Naive thymus-derived CD4-positive, alpha-beta T cell (primary cell): ENCODE data around the gene CAPN5. TPM values are rescaled to one million over a fixed set of nuclear protein-coding genes. Genes with fewer than 3 reads are reported as not detected.

Experiments
- ATAC-seq: fragments of 150-1000 bp; cut with Tn5 transposase; 2 replicates; pipeline ENCODE4 v1.10.0; 2021; ENCODE audit warnings: mild to moderate bottlenecking, moderate library complexity
- CTCF ChIA-PET: fragments of 350-600 bp; sonication (Branson Sonifier 250); formaldehyde crosslinking; loops from one replicate; lab custom pipeline; 2021; ENCODE audit warnings: antibody characterized with exemption; lab: Charles Lee
- POLR2A ChIA-PET: fragments of 350-600 bp; sonication (Branson Sonifier 250); formaldehyde crosslinking; loops from one replicate; lab custom pipeline; 2021; ENCODE audit warnings: antibody characterized with exemption, inconsistent platforms; lab: Charles Lee
- DNase-seq, 9 donors: peaks; one replicate each; pipeline versions ENCODE4 v3.0.0 to v3.0.0-alpha.2; 2020 to 2022; ENCODE audit warnings: mixed read lengths in 1 of 9
- H3K27ac ChIP-seq: one replicate; pipeline ENCODE4 v1.7.0; 2013; ENCODE audit warnings: mild to moderate bottlenecking, low read depth, low read length, moderate library complexity
- H3K27me3 ChIP-seq, 2 donors: one replicate each; pipeline ENCODE4 v1.7.0; 2013; ENCODE audit warnings: low read length in 2 of 2, mild to moderate bottlenecking in 2 of 2, moderate library complexity in 2 of 2; ENCODE audit not compliant: control insufficient read depth in 2 of 2, insufficient read depth in 2 of 2
- H3K36me3 ChIP-seq, 3 experiments: 1 replicate in 2 of 3; 2 replicates in 1 of 3; pipeline ENCODE4 v1.7.0; 2013; ENCODE audit warnings: low read length in 3 of 3, mild to moderate bottlenecking in 3 of 3, moderate library complexity in 1 of 3; ENCODE audit not compliant: insufficient read depth in 3 of 3, control insufficient read depth in 2 of 3
- H3K4me1 ChIP-seq, 2 donors: one replicate each; pipeline ENCODE4 v1.7.0; 2013; ENCODE audit warnings: low read length in 2 of 2, mild to moderate bottlenecking in 2 of 2, moderate library complexity in 1 of 2; ENCODE audit not compliant: control insufficient read depth in 2 of 2, insufficient read depth in 2 of 2
- H3K4me3 ChIP-seq: 2 replicates; pipeline ENCODE4 v1.7.0; 2013; ENCODE audit warnings: mild to moderate bottlenecking, low read length
- H3K9me3 ChIP-seq, 3 experiments: 1 replicate in 2 of 3; 2 replicates in 1 of 3; pipeline ENCODE4 v1.7.0; 2013; ENCODE audit warnings: low read length in 3 of 3; ENCODE audit not compliant: control insufficient read depth in 2 of 3
- H3K27ac Mint-ChIP-seq, 9 donors: one replicate each; pipeline ENCODE4 v1.8.0; 2020 to 2022; ENCODE audit warnings: mixed read lengths in 9 of 9, mild to moderate bottlenecking in 8 of 9, moderate library complexity in 5 of 9, inconsistent platforms in 2 of 9
- H3K27me3 Mint-ChIP-seq, 5 donors: one replicate each; pipeline ENCODE4 v1.8.0; 2021 to 2022; ENCODE audit warnings: mixed read lengths in 5 of 5, mild to moderate bottlenecking in 1 of 5
- H3K36me3 Mint-ChIP-seq, 5 donors: one replicate each; pipeline ENCODE4 v1.8.0; 2020 to 2022; ENCODE audit warnings: mixed read lengths in 5 of 5, mild to moderate bottlenecking in 3 of 5, inconsistent platforms in 1 of 5
- H3K4me1 Mint-ChIP-seq, 7 donors: one replicate each; pipeline ENCODE4 v1.8.0; 2020 to 2022; ENCODE audit warnings: mixed read lengths in 7 of 7, mild to moderate bottlenecking in 3 of 7, inconsistent platforms in 1 of 7
- H3K4me3 Mint-ChIP-seq, 10 donors: one replicate each; pipeline ENCODE4 v1.8.0; 2020 to 2022; ENCODE audit warnings: mild to moderate bottlenecking in 10 of 10, mixed read lengths in 10 of 10, moderate library complexity in 6 of 10, inconsistent platforms in 2 of 10
- H3K9me3 Mint-ChIP-seq, 11 donors: one replicate each; pipeline ENCODE4 v1.8.0; 2020 to 2022; ENCODE audit warnings: mixed read lengths in 11 of 11, mild to moderate bottlenecking in 4 of 11, inconsistent platforms in 1 of 11, moderate library complexity in 1 of 11
- intact Hi-C, 2 donors: fragments of 100-400 bp; cut with micrococcal nuclease; formaldehyde crosslinking; loops; one replicate each; pipeline ENCODE4 v1.15.1; 2023
- polyA plus RNA-seq, 2 donors: library from polyadenylated mRNA; unstranded; fragments of 300-500 nt; fragmentation: Illumina TruSeq; gene quantifications; one replicate each; pipeline ENCODE4 v1.2.3, GENCODE V29; 2021
- total RNA-seq, 6 experiments: library from RNA in 5 of 6; stranded (reverse) in 5 of 6; gene quantifications; 1 replicate in 5 of 6; 2 replicates in 1 of 6; pipeline ENCODE4 v1.2.3 and lab custom pipeline; 2021 to 2026

CAPN5 gene
- total and polyA plus RNA-seq, 7 experiments from 2014 or later: 0.94 to 5.8 (median 5.6) TPM

DNA sequence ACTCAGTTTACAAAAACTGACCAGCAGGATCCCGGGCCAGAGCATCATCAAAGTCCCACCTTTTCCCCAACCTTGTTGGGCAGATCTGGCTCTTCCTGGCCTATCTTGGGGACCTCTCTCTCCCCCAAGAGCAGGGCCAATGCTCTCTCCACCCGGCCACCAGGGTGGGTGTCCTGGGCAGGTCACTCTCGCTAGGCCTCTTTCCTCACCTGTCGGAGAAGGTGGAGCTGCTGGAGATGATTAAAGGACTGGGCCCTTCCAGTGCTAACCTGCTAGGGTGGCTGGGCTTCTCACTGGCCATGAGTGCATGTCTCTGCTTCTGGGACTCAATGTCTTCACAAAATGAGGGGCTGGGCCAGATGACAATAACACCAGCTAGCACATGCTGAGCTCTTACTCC is 2.9 kb upstream of the CAPN5 start:
- Mint-ChIP-seq H3K9me3 (peaks cover 0 to 10% (median 1%) of the 10 kb centered on the region in 11 donors), H3K36me3 (no peaks in the 10 kb centered on the region), H3K4me3 (no peak overlapping the region), H3K27ac (no peak overlapping the region), H3K27me3 (peaks cover 0 to 51% (median 0%) of the 10 kb centered on the region in 5 donors), H3K4me1 (peaks cover 5 to 21% (median 16%) of the 10 kb centered on the region in 7 donors)
- ATAC-seq (no peak), DNase-seq (no peak)
- H3K36me3 ChIP-seq: no peaks in the 10 kb centered on the region
- intact Hi-C loops: no loop called here
- ChIA-PET POLR2A (interaction anchor here (1.0 kb wide), 1 partner anchor 18 kb away, joined by 8 read pairs; no protein-coding TSS in a partner anchor), CTCF (interaction anchor here (0.8 to 4.2 kb wide), 3 partner anchors 23 to 31 kb away, joined by 3 to 25 read pairs (median 3); no protein-coding TSS in a partner anchor)
- no peak overlapping the region for H3K27ac ChIP-seq
- no peaks in the 10 kb centered on the region for H3K27me3 ChIP-seq
- H3K4me3 ChIP-seq: no peak overlapping the region
- no peaks in the 10 kb centered on the region for H3K9me3 ChIP-seq
- H3K4me1 ChIP-seq: peaks cover 0 to 9% of the 10 kb centered on the region in 2 donors

DNA sequence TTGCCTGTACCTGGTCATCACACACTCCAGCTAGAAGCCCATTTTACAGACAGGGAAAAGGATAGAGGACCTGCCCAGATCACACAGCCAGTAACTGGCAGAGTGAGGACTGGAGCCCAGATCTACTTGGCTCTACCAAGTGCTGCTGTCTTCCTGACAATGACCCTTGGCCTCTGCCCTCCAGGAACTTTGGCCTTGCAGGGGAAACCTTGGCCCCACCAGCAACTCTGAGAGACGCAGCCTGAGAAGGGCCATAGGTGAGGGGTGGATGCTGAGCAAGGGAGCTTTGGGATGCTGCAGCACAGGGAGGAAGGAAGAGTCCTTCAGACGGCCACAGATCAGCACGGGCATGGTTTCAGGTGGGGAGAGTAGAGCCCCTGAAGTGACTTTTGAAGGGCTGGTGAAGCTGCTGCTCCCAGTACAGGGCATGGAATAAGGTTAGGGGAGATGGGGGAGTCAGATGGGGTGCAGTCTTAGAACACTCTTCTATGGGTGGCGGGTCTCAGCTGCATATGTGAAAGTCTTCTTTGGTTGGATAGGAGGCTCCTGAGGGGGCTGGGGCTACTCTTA is 2.0 kb upstream of the CAPN5 start:
- ChIA-PET CTCF (interaction anchor here (0.8 to 4.2 kb wide), 5 partner anchors 13 to 31 kb away, joined by 3 to 25 read pairs (median 4); no protein-coding TSS in a partner anchor), POLR2A (interaction anchor here (1.0 kb wide), 1 partner anchor 17 kb away, joined by 8 read pairs; no protein-coding TSS in a partner anchor)
- no peak overlapping the region for H3K4me3 ChIP-seq
- no peaks in the 10 kb centered on the region for H3K9me3 ChIP-seq
- ATAC-seq (no peak), DNase-seq (no peak)
- H3K36me3 ChIP-seq: no peaks in the 10 kb centered on the region
- peaks cover 0 to 10% (median 1%) of the 10 kb centered on the region in 11 donors for H3K9me3 Mint-ChIP-seq
- H3K4me3 Mint-ChIP-seq: peak overlapping the region in 6 of 10 donors; percentile 8 to 83 (median 33)
- H3K4me1 Mint-ChIP-seq: peaks cover 5 to 24% (median 20%) of the 10 kb centered on the region in 7 donors
- no peaks in the 10 kb centered on the region for H3K36me3 Mint-ChIP-seq
- H3K27ac ChIP-seq: no peak overlapping the region
- peaks cover 0 to 9% of the 10 kb centered on the region in 2 donors for H3K4me1 ChIP-seq
- H3K27me3 ChIP-seq: no peaks in the 10 kb centered on the region
- peak overlapping the region in 3 of 9 donors; percentile 29 to 79 (median 34) for H3K27ac Mint-ChIP-seq
- peaks cover 0 to 49% (median 0%) of the 10 kb centered on the region in 5 donors for H3K27me3 Mint-ChIP-seq
- intact Hi-C loops: loop anchor here in 1 of 2 donors (5.0 kb wide), 1 partner anchor 348 kb away; no protein-coding TSS in a partner anchor

DNA sequence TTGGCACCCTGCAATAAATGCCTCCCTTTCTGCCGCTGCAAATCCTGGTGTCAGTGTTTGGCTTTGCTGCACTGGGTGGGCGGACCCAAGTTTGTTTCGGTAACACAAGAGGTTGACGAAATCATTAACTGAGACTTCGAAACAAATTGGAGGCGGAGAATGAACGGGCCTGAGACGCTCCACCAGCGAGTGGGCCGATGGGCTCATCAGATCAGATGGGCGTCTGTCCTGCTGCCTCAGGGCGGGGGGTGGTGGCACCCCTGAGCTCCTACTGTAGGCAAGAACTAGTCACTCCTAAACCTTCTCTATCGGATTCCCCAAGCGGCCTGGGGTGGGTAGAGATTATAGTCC is 918 bp upstream of the CAPN5 start:
- Mint-ChIP-seq H3K4me1 (peaks cover 5 to 28% (median 21%) of the 10 kb centered on the region in 7 donors), H3K4me3 (peak overlapping the region; percentile 81 to 95 (median 87)), H3K27ac (peak overlapping the region in 8 of 9 donors; percentile 24 to 95 (median 82)), H3K36me3 (no peaks in the 10 kb centered on the region), H3K27me3 (peaks cover 0 to 38% (median 0%) of the 10 kb centered on the region in 5 donors), H3K9me3 (peaks cover 0 to 10% (median 1%) of the 10 kb centered on the region in 11 donors)
- ChIA-PET POLR2A (interaction anchor here (0.6 to 1.1 kb wide), 2 partner anchors 18 to 19 kb away, joined by 3 read pairs; no protein-coding TSS in a partner anchor), CTCF (interaction anchor here (0.6 to 4.2 kb wide), 4 partner anchors 15 to 1187 kb away, joined by 4 to 25 read pairs (median 4); no protein-coding TSS in a partner anchor)
- DNase-seq (peak in 2 of 9 donors; percentile 13 to 18), ATAC-seq (no peak)
- Histone ChIP-seq H3K27ac (no peak overlapping the region), H3K4me1 (peaks cover 0 to 9% of the 10 kb centered on the region in 2 donors), H3K36me3 (no peaks in the 10 kb centered on the region), H3K9me3 (no peaks in the 10 kb centered on the region), H3K4me3 (peak overlapping the region; percentile 73), H3K27me3 (no peaks in the 10 kb centered on the region)
- intact Hi-C loops: loop anchor here (1.0 to 5.0 kb wide), 7 partner anchors 17 to 755 kb away; partner anchors contain the start of genes AAMDC (in 2 of the 2) and RSF1 (in 2 of the 2)

DNA sequence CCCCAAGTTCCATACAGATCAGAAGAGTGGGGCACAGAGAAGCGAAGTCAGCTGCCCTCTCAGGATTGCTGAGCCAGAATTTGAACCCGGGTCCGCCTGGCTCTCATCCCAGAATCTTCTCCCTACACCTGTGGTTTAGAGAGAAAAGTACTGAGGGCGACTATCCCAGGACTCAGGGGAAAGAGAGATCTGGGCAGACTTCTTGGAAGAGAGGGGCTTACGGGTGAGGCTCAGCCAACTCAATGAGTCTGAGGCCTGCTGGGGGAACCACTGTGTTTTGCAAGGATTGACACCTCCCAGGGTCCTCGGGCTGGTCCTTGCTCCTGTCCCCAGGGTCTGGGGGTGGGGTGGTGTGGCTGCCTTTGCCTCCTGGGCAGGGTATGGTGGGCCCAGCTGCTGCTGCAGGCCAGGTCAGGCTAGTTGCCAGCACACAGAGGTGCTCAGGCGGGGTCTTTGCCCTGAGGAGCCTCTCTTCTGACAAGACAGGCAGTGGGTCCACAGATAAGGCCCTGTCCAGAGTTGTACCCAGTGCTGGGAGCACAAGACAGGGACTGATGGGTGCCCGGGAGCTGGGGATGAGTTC is 1.2 kb downstream of the CAPN5 start:
- ChIA-PET POLR2A (no interaction called here), CTCF (no interaction called here)
- DNase-seq (no peak), ATAC-seq (no peak)
- H3K27me3 ChIP-seq: no peaks in the 10 kb centered on the region
- H3K4me3 ChIP-seq: no peak overlapping the region
- peaks cover 16 to 40% (median 31%) of the 10 kb centered on the region in 7 donors for H3K4me1 Mint-ChIP-seq
- no peaks in the 10 kb centered on the region for H3K9me3 ChIP-seq
- peaks cover 0 to 27% (median 0%) of the 10 kb centered on the region in 5 donors for H3K27me3 Mint-ChIP-seq
- no peaks in the 10 kb centered on the region for H3K36me3 Mint-ChIP-seq
- peak overlapping the region; percentile 73 to 89 (median 83) for H3K4me3 Mint-ChIP-seq
- intact Hi-C loops: loop anchor here (2.0 to 5.0 kb wide), 4 partner anchors 15 to 753 kb away; partner anchors contain the start of genes AAMDC (in 2 of the 2) and RSF1 (in 2 of the 2)
- peaks cover 0 to 3% (median 0%) of the 10 kb centered on the region in 11 donors for H3K9me3 Mint-ChIP-seq
- H3K27ac ChIP-seq: no peak overlapping the region
- H3K27ac Mint-ChIP-seq: peak overlapping the region in 7 of 9 donors; percentile 6 to 84 (median 52)
- H3K36me3 ChIP-seq: no peaks in the 10 kb centered on the region
- H3K4me1 ChIP-seq: peaks cover 9 to 10% of the 10 kb centered on the region in 2 donors

DNA sequence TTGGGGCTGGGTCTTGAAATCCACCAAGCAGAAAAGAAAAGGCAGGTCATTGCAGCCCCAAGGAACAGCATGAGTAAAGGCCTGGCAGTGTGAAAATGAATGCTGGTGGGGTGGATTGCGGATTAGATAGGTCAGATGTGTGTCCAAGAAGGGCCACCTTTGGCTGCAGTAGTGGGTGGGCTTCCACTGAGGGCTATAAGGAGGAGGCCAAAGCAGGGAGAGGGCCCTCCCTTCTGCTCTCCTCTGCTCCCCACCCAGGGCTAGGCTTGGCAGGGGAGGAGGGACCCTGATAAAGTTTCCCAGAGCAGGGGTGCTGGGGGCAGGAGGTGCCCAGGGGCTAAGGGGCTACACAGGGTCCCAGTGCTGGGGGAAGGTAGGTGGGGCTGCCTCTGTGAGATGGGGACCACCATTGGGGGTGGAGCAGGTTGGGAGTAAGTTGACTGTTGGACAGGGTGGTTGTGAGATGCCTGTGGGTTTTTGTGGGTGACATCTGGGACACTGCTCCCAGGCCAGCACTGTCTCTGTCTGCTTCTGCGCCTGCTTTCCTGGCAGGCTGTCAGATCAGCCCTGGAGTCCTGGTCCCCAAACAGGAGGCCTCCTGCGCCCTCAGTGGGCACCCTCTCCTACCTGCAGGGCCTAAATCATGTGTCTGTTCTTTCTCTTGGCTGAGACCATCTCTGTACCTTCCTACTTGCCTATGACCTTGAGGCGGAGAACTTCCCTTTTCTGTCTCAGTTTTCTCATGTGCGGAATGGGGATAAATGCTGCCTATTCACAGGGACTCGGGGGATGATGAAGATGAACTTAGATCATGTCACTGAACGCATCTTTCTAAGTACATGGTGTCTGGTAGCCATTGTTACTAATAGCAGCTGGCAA is 1.9 kb downstream of the CAPN5 start:
- ATAC-seq (no peak), DNase-seq (no peak)
- no peak overlapping the region for H3K4me3 ChIP-seq
- H3K4me3 Mint-ChIP-seq: peak overlapping the region in 8 of 10 donors; percentile 7 to 83 (median 48)
- no peaks in the 10 kb centered on the region for H3K36me3 ChIP-seq
- POLR2A ChIA-PET: no interaction called here
- CTCF ChIA-PET: no interaction called here
- H3K27me3 Mint-ChIP-seq: peaks cover 0 to 22% (median 0%) of the 10 kb centered on the region in 5 donors
- no peaks in the 10 kb centered on the region for H3K36me3 Mint-ChIP-seq
- intact Hi-C loops: loop anchor here in 1 of 2 donors (5.0 kb wide), 1 partner anchor 344 kb away; no protein-coding TSS in a partner anchor
- H3K4me1 ChIP-seq: peaks cover 9 to 16% of the 10 kb centered on the region in 2 donors
- no peaks in the 10 kb centered on the region for H3K27me3 ChIP-seq
- peaks cover 16 to 47% (median 31%) of the 10 kb centered on the region in 7 donors for H3K4me1 Mint-ChIP-seq
- H3K27ac ChIP-seq: no peak overlapping the region
- peak overlapping the region in 7 of 9 donors; percentile 7 to 84 (median 51) for H3K27ac Mint-ChIP-seq
- peaks cover 0 to 3% (median 0%) of the 10 kb centered on the region in 11 donors for H3K9me3 Mint-ChIP-seq
- H3K9me3 ChIP-seq: no peaks in the 10 kb centered on the region
